Epithelial cell of proximal tubule (primary cell): ENCODE data around the gene MBP. TPM values are rescaled to one million over a fixed set of nuclear protein-coding genes. Genes with fewer than 3 reads are reported as not detected.

Experiments used
- DNase-seq: peaks from one replicate; pipeline ENCODE4 v3.0.0-alpha.2; 2011; ENCODE audit warnings: low read depth
- H3K4me3 ChIP-seq: 2 replicates; pipeline ENCODE4 v1.5.1; 2011; ENCODE audit warnings: low read depth, mild to moderate bottlenecking, low read length
- CTCF ChIP-seq: conservative IDR thresholded peaks from 2 replicates; pipeline ENCODE4 v1.5.1; 2012; ENCODE audit warnings: low read depth, mild to moderate bottlenecking, low read length
- total RNA-seq: library from RNA; depleted of rRNA; stranded (reverse); fragments of >200 nt; gene quantifications from 2 replicates; pipeline ENCODE4 v1.2.3, GENCODE V29; 2015

Gene MBP
- 18.8 and 19.1 TPM in 2 replicates for total RNA-seq

- no peak for DNase-seq
- no peak for TF ChIP-seq CTCF
Measured at GRCh38 chr18:77132369-77133050, at the start of gene MBP. MBP (minus strand) TSS chr18:77132783; CDS start chr18:77105261, 27,522 bp downstream.

DNA sequence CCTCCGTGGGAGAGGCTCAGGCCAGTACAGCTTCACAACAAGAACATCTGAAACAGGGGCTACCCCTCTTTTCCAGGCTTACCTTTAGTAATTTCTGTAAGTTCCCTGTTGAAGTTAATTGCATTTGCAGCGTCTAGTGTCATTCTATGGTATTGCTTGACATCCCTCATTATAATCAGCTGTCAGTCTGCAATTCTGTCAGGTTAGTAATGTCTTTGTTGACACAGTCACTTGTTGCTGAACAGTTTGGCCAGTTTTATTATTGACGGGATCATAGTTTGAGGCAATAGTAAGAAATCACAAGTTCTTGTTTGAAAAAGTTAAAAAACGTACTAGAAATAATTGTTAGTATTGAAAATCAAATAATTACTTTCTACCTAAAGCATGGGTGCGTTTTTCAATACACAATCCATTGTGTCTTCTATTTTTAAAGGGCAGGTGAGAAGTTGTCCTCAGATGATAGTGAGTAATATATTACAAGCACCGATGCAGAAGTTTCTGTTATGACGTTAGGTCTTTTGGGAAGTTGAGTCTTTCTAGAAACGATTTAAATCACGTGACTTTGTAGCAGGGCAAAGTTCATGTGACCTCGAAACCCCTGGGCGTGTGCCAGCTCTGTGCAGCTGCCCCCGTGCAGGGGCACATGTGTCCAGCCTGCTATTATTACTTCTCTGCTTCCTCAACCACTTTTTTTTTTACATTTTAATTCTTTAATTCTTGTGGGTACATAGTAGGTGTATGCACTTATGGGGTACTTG, 49.5 kb upstream of the MBP start:
- TF ChIP-seq CTCF, result no peak
- no peak overlapping the region for H3K4me3 ChIP-seq
- DNase-seq, result no peak

More at GRCh38 chr18:77132369-77133050, at the start of gene MBP:
- H3K4me3 ChIP-seq, result peak within 1 kb of the TSS; percentile 91

GRCh38 chr18:77178559-77178958, 46.0 kb upstream of the MBP start:
- H3K4me3 ChIP-seq, result no peak overlapping the region
- no peak for DNase-seq
- no peak for TF ChIP-seq CTCF

DNA sequence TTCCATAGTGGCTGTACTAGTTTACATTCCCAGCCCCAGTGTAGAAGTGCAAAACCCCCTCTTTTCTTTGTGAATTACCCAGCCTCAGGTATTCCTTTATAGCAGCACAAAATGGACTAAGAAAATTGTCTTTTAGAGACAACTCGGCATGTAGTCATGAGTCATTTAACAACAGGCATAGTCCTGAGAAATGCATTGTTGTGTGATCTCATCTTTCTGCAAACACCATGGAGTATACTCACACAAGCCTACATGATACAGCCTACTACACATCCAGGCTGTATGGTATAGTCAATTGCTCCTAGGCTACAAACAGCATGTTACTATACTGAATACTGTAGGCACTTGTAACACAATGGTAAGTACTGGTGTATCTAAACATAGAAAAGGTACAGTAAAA, 44.4 kb upstream of the MBP start:
- peak; percentile 45 for DNase-seq
- no peak for TF ChIP-seq CTCF
- H3K4me3 ChIP-seq, result no peak overlapping the region

- TF ChIP-seq CTCF, result no peak
- no peak overlapping the region for H3K4me3 ChIP-seq
- DNase-seq, result no peak
Measured at GRCh38 chr18:77173275-77174030, 40.9 kb upstream of the MBP start.

DNA sequence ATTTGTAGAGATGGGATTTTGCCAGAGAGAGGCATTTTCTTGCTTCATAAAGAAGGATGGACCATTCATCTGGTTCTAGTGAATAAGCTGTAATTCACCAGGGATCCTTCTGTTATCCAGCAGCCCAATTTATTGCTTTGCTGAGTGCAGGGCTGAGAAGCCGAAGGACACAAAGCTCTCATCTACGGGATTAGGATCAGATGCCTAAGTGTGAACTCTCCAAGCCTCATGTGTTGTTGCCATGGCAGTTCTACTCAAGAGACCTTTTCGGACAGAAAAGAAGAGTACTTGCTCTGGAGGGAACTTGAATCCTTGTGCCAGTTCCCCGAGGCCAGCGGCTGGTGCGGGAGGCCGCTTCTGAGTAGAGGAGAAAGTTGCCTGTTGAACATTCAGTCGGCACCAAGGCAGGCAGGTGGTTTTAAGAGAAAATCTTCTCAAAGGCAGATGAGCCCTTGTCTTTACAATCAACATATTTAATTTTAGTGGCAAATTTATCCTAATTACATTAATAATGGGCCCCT, 38.4 kb upstream of the MBP start:
- TF ChIP-seq CTCF, result no peak
- no peak overlapping the region for H3K4me3 ChIP-seq
- DNase-seq, result no peak
